ENCODE measurements around the gene UGT1A5.
A peak's percentile ranks its signal among the peaks of the same experiment; 100 is the strongest.
"Not testable (repeated sequence)": the region's sequence is repeated elsewhere in the genome, so short reads cannot be mapped to it uniquely, and the experiment has no call there.

The UGT1A5 gene

DNA sequence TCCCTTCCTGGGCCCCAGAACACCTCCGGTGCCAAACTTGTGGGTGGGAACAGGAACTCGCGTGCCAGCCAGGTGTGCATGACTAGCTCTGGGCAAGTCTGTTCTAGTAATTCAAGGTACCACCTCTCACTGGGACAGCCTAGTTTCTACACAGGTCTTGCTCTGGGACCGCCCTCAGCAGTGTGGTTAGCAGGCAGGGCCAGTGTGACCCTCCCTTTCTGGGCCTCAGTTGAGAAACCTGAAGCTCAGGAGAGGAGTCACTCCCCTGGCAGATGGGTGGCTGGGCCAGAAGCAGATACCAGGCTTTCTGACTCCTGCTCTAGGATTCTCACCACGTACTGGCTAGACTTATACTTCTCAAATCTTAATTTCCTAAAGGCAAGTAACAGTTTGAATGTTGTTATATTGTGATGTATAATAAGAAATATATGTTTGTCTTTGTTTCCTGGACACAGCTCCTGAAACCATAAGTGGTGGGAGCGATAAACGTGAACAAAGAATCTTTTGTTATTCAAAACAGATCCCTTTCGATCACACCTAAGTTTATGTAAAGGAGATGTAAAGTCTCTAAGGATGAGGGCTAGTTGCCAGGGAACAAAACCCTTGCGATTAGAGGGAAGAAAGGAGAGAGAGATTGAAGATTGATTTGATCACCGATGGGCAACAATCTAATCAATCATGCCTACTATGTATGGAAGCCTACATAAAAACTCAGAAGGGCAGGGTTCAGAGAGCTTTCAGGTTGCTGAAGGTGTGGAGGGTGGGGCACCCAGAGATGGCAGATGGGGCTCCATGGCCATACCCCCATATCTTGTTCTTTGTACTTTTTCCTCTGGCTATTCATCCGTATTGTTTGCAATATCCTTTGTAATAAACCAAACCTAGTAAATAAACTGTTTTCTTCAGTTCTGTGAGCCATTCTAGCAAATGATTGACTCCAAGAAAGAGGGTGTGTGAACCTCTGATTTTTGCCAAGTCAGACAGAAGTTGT is 21.0 kb upstream of the UGT1A5 start:
- intact Hi-C loops (cut with DNase I), result no loop called here
- no peak for DNase-seq

DNA sequence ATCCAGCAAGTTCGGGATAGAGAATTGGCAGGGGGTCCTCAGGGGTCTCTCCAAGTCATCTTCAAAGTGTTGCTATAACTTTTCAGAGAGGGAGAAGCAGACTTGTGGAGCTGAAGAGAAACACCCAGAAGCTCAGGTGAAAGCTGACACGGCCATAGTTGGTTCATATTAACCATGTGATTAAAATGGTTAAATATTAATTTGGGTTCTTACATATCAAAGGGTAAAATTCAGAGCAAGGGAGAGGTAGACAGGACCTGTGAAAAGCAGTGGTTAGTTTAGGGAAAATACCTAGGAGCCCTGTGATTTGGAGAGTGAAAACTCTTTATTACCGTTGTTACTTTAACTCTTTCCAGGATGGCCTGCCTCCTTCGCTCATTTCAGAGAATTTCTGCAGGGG is 20.1 kb upstream of the UGT1A5 start, which contains the start of gene UGT1A6:
TSS of gene UGT1A6 (plus strand) at position 243 of the 400 bp plus-strand sequence. CDS start at position 358, 115 bp downstream.
- intact Hi-C loops (cut with DNase I), result no loop called here

GRCh38 chr2:233693963-233694362 is 18.7 kb upstream of the UGT1A5 start:
- DNase-seq, result no peak
- intact Hi-C loops (cut with DNase I), result no loop called here

More for the DNA sequence above, 20.1 kb upstream of the UGT1A5 start, which contains the start of gene UGT1A6:
- DNase-seq, result no peak

- no peak for DNase-seq
- intact Hi-C loops (cut with DNase I), result no loop called here
Measured at GRCh38 chr2:233698740-233699139, 14.0 kb upstream of the UGT1A5 start.

- no peak for DNase-seq
- intact Hi-C loops (cut with DNase I), result no loop called here
Measured at GRCh38 chr2:233699424-233700027, 13.2 kb upstream of the UGT1A5 start.

- DNase-seq, result peak in 5 of 42 donors; percentile 4 to 14 (median 10)
- intact Hi-C loops (cut with DNase I), result no loop called here
Measured at GRCh38 chr2:233700028-233700635, 12.6 kb upstream of the UGT1A5 start.

DNA sequence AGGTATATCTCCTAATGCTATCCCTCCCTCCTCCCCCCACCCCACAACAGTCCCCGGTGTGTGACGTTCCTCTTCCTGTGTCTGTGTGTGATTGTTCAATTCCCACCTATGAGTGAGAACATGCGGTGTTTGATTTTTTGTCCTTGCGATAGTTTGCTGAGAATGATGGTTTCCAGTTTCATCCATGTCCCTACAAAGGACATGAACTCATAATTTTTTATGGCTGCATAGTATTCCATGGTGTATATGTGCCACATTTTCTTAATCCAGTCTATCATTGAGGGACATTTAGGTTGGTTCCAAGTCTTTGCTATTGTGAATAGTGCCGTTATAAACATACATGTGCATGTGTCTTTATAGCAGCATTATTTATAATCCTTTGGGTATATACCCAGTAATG is 11.9 kb upstream of the UGT1A5 start:
- DNase-seq; intact Hi-C loops (cut with DNase I): not testable (repeated sequence)

DNA sequence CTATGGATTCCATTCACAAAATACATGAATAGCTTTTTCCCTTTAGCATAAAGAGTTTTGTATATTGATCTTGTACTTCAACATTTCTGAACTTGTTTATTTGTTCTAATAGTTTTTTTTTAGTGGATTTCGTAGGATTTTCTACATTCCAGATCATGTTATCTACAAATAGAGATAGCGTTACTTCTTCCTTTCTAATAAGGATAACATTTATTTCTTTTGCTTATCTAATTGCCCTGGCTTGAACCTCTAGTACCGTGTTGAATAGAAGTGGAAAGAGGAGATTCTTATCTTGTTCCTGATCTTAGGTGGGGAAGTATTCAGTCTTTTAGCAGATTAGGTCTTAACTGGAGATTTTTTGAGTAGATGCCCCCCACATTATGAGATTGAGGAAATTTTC is 10.5 kb upstream of the UGT1A5 start:
- DNase-seq, result no peak
- intact Hi-C loops (cut with DNase I), result no loop called here

DNA sequence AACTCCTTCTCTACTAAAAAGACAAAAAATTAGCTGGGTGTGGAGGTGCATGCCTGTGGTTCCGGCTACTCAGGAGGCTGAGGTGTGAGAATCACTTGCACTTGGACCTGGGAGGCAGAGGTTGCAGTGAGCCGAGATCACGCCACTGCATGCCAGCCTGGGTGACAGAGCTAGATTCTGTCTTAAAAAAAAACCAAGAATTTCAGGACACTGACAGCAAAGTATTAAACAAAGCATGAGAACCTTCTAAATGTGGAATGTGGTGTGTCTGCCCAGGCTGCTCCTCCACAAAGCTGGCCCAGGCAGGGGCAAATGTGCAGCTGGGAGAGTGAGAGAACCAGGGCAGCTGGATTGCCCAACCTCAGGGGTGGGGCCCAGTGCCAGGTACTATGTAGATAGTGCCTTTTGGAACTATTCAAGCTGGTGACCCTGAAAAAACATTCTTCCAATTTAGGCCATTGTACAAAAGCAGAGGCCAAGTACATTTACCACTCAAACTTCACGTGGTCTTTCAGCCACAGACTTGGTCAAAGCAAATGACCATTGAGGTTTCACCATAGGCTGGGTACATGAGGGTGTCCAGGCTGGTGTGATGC is 6.7 kb upstream of the UGT1A5 start:
- DNase-seq, result no peak

DNA sequence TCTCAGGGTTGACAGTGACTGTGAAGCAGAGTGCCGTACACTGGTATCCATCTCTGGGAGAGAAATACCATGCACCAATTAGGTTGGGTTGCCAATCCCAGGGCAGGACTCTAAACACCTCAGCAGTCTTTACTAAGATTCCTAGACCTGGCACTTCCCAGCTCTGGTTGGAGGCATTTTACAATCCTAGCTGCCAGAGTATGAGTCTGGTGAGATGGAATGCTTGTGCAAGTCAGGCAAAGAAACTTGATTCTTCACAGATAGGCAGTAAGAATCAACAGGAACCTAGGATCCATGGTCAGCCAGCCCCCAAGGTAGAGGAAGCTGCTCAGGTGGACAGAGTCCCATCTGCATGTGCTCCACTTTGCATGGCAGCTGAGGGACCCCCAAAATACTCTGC is 6.0 kb upstream of the UGT1A5 start:
- intact Hi-C loops (cut with DNase I), result no loop called here
- DNase-seq, result no peak

More for the DNA sequence above, 6.7 kb upstream of the UGT1A5 start:
- intact Hi-C loops (cut with DNase I), result no loop called here

GRCh38 chr2:233707940-233708644 is 4.6 kb upstream of the UGT1A5 start:
- DNase-seq, result no peak
- intact Hi-C loops (cut with DNase I), result no loop called here

DNA sequence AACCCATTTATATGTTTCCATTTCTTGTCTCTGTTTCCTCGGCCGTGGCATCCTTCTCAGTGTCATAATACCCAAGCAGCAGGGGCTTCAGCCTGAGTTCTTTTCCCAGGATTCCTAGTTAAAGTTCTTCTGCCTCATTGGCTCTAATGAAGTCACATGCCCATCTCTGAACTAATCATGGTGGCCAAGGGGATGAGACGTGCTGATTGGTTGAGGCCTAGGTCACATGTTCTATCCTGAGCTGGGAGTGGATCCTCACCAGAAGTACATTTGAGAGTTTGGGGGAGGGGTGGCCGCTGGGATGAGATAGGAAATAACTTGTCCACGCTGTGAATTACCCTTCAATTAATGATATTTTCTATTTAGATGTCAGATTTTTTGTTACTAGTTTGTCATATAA is 3.8 kb upstream of the UGT1A5 start:
- no peak for DNase-seq
- intact Hi-C loops (cut with DNase I), result no loop called here

GRCh38 chr2:233711312-233712008 is 1.2 kb upstream of the UGT1A5 start:
- intact Hi-C loops (cut with DNase I), result loop anchor here (5.0 kb wide), 1 partner anchor 264 kb away; no protein-coding TSS in a partner anchor

GRCh38 chr2:233713262-233713615 is 532 bp downstream of the UGT1A5 start:
- intact Hi-C loops (cut with DNase I), result loop anchor here (5.0 kb wide), 1 partner anchor 266 kb away; no protein-coding TSS in a partner anchor
- no peak for DNase-seq

More at GRCh38 chr2:233711312-233712008, 1.2 kb upstream of the UGT1A5 start:
- peak; percentile 64 to 94 (median 84) for DNase-seq

GRCh38 chr2:233714121-233714520 is 1.4 kb downstream of the UGT1A5 start:
- intact Hi-C loops (cut with DNase I), result loop anchor here (5.0 kb wide), 1 partner anchor 267 kb away; no protein-coding TSS in a partner anchor
- DNase-seq, result no peak

DNA sequence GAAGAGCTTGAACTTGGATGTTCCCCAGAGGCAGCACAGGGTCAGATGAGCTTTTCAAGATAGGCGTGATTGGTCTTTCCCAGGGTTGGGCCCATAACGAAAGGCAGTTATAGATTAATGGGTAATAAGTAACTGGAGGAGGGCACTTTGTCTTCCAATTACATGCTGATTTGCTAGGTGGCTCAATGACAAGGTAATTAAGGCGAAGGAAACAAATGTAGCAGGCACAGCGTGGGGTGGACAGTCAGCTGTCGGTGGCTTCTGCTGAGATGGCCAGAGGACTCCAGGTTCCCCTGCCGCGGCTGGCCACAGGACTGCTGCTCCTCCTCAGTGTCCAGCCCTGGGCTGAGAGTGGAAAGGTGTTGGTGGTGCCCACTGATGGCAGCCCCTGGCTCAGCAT is 5.8 kb downstream of the UGT1A5 start, which contains the start of gene UGT1A4:
TSS of gene UGT1A4 (plus strand) at position 185 of the 400 bp plus-strand sequence. CDS start at position 270, 85 bp downstream.
- intact Hi-C loops (cut with DNase I), result no loop called here
- DNase-seq, result no peak

DNA sequence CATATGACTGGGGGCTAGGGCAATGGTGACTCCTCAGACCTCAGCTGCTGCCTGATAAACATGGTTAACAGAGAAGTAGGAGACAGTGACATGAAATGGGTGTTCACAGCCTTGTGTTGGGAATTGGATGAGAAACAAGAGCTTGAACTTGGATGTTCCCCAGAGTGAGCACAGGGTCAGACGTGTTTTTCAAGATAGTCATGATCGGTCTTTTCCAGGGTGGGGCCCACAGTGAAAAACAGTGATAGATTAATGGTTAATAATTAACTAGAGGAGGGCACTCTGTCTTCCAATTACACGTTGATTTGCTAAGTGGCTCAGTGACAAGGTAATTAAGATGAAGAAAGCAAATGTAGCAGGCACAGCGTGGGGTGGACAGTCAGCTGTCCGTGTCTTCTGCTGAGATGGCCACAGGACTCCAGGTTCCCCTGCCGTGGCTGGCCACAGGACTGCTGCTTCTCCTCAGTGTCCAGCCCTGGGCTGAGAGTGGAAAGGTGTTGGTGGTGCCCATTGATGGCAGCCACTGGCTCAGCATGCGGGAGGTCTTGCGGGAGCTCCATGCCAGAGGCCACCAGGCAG is 16.1 kb downstream of the UGT1A5 start, which contains the start of gene UGT1A3:
TSS of gene UGT1A3 (plus strand) at position 320 of the 579 bp plus-strand sequence. CDS start at position 405, 85 bp downstream.
- intact Hi-C loops (cut with DNase I), result no loop called here
- no peak for DNase-seq
